K562 treated with DMSO at 1 percent for 12 hours (cell line): ENCODE results near the gene BASP1. TPM values are rescaled to one million over a fixed set of nuclear protein-coding genes. Genes with fewer than 3 reads are reported as not detected.

ENCODE experiments used
- total RNA-seq: library from RNA; unstranded; fragments of 300-600 nt; gene quantifications from 2 replicates; pipeline ENCODE4 v1.2.3, GENCODE V29; 2022; ENCODE audit not compliant: insufficient read depth

The BASP1 gene, protein sequence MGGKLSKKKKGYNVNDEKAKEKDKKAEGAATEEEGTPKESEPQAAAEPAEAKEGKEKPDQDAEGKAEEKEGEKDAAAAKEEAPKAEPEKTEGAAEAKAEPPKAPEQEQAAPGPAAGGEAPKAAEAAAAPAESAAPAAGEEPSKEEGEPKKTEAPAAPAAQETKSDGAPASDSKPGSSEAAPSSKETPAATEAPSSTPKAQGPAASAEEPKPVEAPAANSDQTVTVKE
- not detected in 2 replicates for total RNA-seq

DNA sequence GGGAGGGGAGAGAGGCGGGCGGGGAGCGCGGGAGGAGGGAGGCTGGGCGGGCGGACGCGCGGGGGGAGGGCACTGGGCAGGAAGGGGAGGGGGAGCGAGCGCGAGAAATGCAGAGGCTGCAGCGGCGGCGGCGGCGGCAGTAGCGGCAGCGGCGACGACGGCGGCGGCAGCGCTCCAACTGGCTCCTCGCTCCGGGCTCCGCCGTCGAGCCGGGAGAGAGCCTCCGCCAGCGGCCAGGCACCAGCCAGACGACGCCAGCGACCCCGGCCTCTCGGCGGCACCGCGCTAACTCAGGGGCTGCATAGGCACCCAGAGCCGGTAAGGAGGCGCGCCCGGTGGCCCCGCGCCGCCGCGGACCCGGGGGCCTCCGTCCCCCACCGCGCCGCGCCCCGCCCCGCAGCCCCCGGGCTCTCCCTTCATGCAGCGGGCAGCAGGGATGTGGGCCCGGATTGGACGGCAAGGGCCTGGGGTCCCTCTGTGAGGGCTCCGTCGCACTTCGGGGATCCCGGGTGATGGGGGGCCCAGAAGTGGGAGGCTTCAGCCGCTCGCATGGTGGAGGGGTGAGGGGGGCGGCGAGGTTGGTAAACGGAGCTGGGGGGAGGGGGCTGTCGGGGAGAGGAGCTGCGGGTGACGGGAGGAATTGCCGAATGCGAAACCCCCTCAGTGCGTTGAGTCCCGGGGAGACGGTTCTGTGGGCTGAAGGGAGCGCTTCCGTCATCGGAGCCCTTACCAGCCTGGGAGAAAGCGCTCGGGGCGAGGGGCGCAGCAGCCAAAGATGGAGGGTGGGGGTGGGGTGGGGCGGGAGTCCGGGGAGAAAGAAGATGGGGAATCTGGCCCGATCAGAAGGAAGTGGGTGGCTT, at the start of gene BASP1:
TSS of gene BASP1 (plus strand) at position 139 of the 860 bp plus-strand sequence. CDS start 57,586 bp downstream, outside the sequence.

